Liver (tissue), 9 donors: Measurements from ENCODE around the gene ZRANB1. TPM values are rescaled to one million over a fixed set of nuclear protein-coding genes. Genes with fewer than 3 reads are reported as not detected.

Source experiments
- DNase-seq: peaks from one replicate; pipeline ENCODE4 v3.0.0-alpha.2; 2017; ENCODE audit warnings: low spot score
- H3K27ac ChIP-seq, 2 donors: one replicate each; pipeline ENCODE4 v1.7.0; 2013; ENCODE audit warnings: inconsistent platforms in 2 of 2, low read length in 2 of 2, control low read depth in 1 of 2, low read depth in 1 of 2, mild to moderate bottlenecking in 1 of 2
- H3K27me3 ChIP-seq, 4 donors: one replicate each; pipeline versions ENCODE4 v1.6.1 to v1.7.0; 2013; ENCODE audit warnings: low read length in 3 of 4, inconsistent platforms in 1 of 4, mild to moderate bottlenecking in 1 of 4, moderate library complexity in 1 of 4; ENCODE audit not compliant: control insufficient read depth in 4 of 4, insufficient read depth in 4 of 4
- H3K36me3 ChIP-seq, 4 donors: one replicate each; pipeline versions ENCODE4 v1.6.1 to v1.7.0; 2013; ENCODE audit warnings: low read length in 3 of 4, mild to moderate bottlenecking in 3 of 4, low read depth in 1 of 4, moderate library complexity in 1 of 4; ENCODE audit not compliant: control insufficient read depth in 4 of 4, insufficient read depth in 3 of 4
- H3K4me1 ChIP-seq, 4 donors: one replicate each; pipeline versions ENCODE4 v1.6.1 to v1.7.0; 2013; ENCODE audit warnings: low read length in 3 of 4, mild to moderate bottlenecking in 3 of 4, moderate library complexity in 1 of 4; ENCODE audit not compliant: control insufficient read depth in 4 of 4, insufficient read depth in 4 of 4
- H3K4me3 ChIP-seq, 3 donors: one replicate each; pipeline versions ENCODE4 v1.6.1 to v1.7.0; 2013; ENCODE audit warnings: low read length in 3 of 3, control low read depth in 1 of 3, low read depth in 1 of 3, mild to moderate bottlenecking in 1 of 3
- H3K9ac ChIP-seq, 2 donors: one replicate each; pipeline ENCODE4 v1.7.0; 2013; ENCODE audit warnings: low read length in 2 of 2, mild to moderate bottlenecking in 2 of 2, moderate library complexity in 2 of 2, control low read depth in 1 of 2, low read depth in 1 of 2
- H3K9me3 ChIP-seq, 4 donors: one replicate each; pipeline versions ENCODE4 v1.6.1 to v1.7.0; 2013; ENCODE audit warnings: low read length in 3 of 4; ENCODE audit not compliant: control insufficient read depth in 4 of 4
- EGR1 ChIP-seq, 2 donors: IDR thresholded peaks; 2 replicates each; pipeline ENCODE4 v1.6.1; 2016 to 2018; ENCODE audit warnings: antibody characterized with exemption in 2 of 2, low read depth in 2 of 2
- FOXA2 ChIP-seq: IDR thresholded peaks from 2 replicates; pipeline ENCODE4 v1.6.1; 2016; ENCODE audit warnings: antibody characterized with exemption
- GABPA ChIP-seq, 2 donors: IDR thresholded peaks in 1 of 2; conservative IDR thresholded peaks in 1 of 2; 2 replicates each; pipeline ENCODE4 v1.6.1; 2016; ENCODE audit warnings: antibody characterized with exemption in 2 of 2, mild to moderate bottlenecking in 1 of 2, moderate library complexity in 1 of 2
- HNF4A ChIP-seq, 2 donors: conservative IDR thresholded peaks; 2 replicates each; pipeline ENCODE4 v1.6.1; 2016; ENCODE audit warnings: antibody characterized with exemption in 2 of 2, mild to moderate bottlenecking in 2 of 2
- JUND ChIP-seq, 2 donors: IDR thresholded peaks; 2 replicates each; pipeline ENCODE4 v1.6.1; 2016; ENCODE audit warnings: antibody characterized with exemption in 2 of 2
- RAD21 ChIP-seq, 2 donors: IDR thresholded peaks; 2 replicates each; pipeline ENCODE4 v1.6.1; 2016; ENCODE audit warnings: antibody characterized with exemption in 2 of 2, mild to moderate bottlenecking in 2 of 2
- RXRA ChIP-seq, 2 donors: IDR thresholded peaks; 2 replicates each; pipeline ENCODE4 v1.6.1; 2017 to 2018; ENCODE audit warnings: antibody characterized with exemption in 2 of 2, mild to moderate bottlenecking in 1 of 2
- SP1 ChIP-seq: IDR thresholded peaks from 2 replicates; pipeline ENCODE4 v1.6.1; 2018; ENCODE audit warnings: antibody characterized with exemption, mild to moderate bottlenecking
- YY1 ChIP-seq: IDR thresholded peaks from 2 replicates; pipeline ENCODE4 v1.6.1; 2016; ENCODE audit warnings: antibody characterized with exemption, mild to moderate bottlenecking
- WGBS: extraction: QIAGEN DNeasy Blood & Tissue Kit; methylation state at CpG from one replicate; pipeline ENCODE4 v1.1.7; 2013; 5-methylcytosine and 5-hydroxymethylcytosine counted together
- polyA plus RNA-seq, 2 donors: library from polyadenylated mRNA; stranded (reverse) in 1 of 2; unstranded in 1 of 2; fragments of 200-250 nt in 1 of 2; fragments of >200 nt in 1 of 2; fragmentation: Nextera tagmentation in 1 of 2; extraction: Ambion mirVana in 1 of 2; gene quantifications; one replicate each; pipeline versions ENCODE4 v1.2.1 to v1.2.3, GENCODE V29; 2013 to 2015
- total RNA-seq, 2 donors: library from RNA; depleted of rRNA; stranded (reverse); fragments of >200 nt; gene quantifications; one replicate each; pipeline ENCODE4 v1.2.3, GENCODE V29; 2014
- TF ChIP-seq, protein P1 (sequence below): IDR thresholded peaks from 2 replicates; pipeline ENCODE4 v1.6.1; 2016; ENCODE audit warnings: antibody characterized with exemption
- TF ChIP-seq, protein P2 (sequence below): fragments of 150-350 bp; IDR thresholded peaks from 2 replicates; pipeline ENCODE4 v1.5.1; 2017; ENCODE audit warnings: improper control_type of control experiment, low read depth, low read length; ENCODE audit not compliant: missing input control
- TF ChIP-seq, protein P3 (sequence below): IDR thresholded peaks from 2 replicates; pipeline ENCODE4 v1.6.1; 2016; ENCODE audit warnings: antibody characterized with exemption
- TF ChIP-seq, protein P4 (sequence below): IDR thresholded peaks from 2 replicates; pipeline ENCODE4 v1.6.1; 2016; ENCODE audit warnings: antibody characterized with exemption, mild to moderate bottlenecking
- donor health status: healthy.
- donor health status: healthy.
- donor health status: healthy.
- donor health status: healthy.
- donor health status: healthy.

ZRANB1 gene
- total and polyA plus RNA-seq, 4 donors: 6.2 to 32.5 (median 14.4) TPM

DNA sequence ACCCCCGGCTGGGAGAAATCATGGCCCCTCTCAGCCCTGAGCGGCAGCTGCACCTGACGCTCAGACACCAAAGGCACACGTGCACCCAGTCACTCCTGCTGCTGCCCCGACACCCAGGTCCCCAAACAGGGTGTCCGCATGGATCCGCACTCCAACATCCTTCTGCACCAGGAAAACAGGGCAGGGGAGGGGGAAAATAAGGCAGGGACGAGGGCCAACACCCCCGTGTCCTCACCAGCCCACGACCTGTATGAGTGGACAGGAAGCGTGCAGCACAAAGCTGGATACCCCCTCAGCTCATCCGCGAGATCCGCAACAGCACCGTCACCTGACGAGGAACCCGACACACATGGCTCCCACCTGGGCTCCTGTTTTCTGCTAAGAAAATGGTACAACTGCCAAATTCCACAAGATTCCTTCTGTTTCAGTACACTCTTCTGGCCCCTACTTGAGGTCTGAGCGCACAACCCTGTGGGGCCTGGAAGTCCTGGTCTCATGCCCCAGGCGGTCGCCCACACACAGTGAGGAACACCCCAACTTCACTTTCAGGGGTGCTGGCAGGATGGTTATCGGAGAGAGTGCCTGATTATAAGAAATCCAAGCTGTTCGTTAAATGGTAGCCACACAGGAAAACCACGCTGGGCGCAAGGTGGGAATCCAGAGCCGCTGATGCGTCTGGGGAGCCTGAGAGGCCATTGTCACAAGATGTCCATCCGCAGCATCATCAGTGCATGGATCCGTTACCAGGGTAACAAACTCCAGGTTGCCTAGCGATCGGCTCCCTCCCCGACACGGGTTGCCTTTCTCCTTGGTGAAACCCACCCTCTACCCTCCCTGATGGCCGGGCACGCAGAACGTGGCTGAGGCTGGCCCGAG is 63.6 kb downstream of the ZRANB1 start:
- no peaks in the 10 kb centered on the region for H3K36me3 ChIP-seq
- no peak for DNase-seq
- H3K9me3 ChIP-seq: no peaks in the 10 kb centered on the region
- TF ChIP-seq FOXA2 (no peak), EGR1 (IDR thresholded peaks at IDR 0.05; ENCODE audit: low read depth in 2 of 2) (no peak), RXRA (IDR thresholded peaks at IDR 0.05) (no peak), RAD21 (IDR thresholded peaks at IDR 0.05) (no peak)
- TF ChIP-seq, protein P1, sequence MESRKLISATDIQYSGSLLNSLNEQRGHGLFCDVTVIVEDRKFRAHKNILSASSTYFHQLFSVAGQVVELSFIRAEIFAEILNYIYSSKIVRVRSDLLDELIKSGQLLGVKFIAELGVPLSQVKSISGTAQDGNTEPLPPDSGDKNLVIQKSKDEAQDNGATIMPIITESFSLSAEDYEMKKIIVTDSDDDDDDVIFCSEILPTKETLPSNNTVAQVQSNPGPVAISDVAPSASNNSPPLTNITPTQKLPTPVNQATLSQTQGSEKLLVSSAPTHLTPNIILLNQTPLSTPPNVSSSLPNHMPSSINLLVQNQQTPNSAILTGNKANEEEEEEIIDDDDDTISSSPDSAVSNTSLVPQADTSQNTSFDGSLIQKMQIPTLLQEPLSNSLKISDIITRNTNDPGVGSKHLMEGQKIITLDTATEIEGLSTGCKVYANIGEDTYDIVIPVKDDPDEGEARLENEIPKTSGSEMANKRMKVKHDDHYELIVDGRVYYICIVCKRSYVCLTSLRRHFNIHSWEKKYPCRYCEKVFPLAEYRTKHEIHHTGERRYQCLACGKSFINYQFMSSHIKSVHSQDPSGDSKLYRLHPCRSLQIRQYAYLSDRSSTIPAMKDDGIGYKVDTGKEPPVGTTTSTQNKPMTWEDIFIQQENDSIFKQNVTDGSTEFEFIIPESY: no peak
- TF ChIP-seq, protein P2, sequence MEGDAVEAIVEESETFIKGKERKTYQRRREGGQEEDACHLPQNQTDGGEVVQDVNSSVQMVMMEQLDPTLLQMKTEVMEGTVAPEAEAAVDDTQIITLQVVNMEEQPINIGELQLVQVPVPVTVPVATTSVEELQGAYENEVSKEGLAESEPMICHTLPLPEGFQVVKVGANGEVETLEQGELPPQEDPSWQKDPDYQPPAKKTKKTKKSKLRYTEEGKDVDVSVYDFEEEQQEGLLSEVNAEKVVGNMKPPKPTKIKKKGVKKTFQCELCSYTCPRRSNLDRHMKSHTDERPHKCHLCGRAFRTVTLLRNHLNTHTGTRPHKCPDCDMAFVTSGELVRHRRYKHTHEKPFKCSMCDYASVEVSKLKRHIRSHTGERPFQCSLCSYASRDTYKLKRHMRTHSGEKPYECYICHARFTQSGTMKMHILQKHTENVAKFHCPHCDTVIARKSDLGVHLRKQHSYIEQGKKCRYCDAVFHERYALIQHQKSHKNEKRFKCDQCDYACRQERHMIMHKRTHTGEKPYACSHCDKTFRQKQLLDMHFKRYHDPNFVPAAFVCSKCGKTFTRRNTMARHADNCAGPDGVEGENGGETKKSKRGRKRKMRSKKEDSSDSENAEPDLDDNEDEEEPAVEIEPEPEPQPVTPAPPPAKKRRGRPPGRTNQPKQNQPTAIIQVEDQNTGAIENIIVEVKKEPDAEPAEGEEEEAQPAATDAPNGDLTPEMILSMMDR: no peak
- H3K27me3 ChIP-seq: no peaks in the 10 kb centered on the region
- H3K4me1 ChIP-seq: no peaks in the 10 kb centered on the region
- H3K9ac ChIP-seq: no peak overlapping the region
- 94% methylated on average over 36 of the region's 36 CpGs for WGBS
- H3K27ac ChIP-seq: no peak overlapping the region
- H3K4me3 ChIP-seq: no peak overlapping the region

DNA sequence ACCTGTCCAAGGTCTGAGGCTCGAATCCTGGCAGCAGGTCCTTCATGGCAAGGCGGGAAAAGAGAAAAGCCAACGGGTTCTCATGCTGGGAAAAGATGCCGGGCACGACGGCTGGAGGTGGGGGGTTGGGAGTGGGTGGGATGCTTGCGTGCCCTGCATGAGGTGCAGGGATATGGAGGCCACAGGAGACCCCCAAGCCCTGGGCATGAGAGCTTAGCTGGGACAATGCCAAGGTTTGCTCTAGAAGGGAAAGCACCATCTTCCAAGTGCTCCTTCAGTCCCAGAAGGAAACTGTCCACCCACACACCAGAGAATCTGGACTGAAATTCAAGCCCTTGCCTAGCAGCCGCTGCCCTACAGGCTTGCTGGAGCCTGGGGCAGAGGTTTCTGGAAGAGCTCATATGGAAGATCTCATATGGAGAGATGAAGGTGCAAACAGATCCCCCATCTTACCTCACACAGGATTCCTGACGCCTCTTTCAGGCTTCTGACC is 64.3 kb downstream of the ZRANB1 start:
- no peaks in the 10 kb centered on the region for H3K4me1 ChIP-seq
- H3K9me3 ChIP-seq: no peaks in the 10 kb centered on the region
- no peak for DNase-seq
- no peak overlapping the region for H3K27ac ChIP-seq
- H3K9ac ChIP-seq: no peak overlapping the region
- 97% methylated on average over 9 of the region's 9 CpGs for WGBS
- no peak overlapping the region for H3K4me3 ChIP-seq
- TF ChIP-seq GABPA (IDR thresholded peaks at IDR 0.05 in 1 of 2, conservative IDR thresholded peaks at IDR 0.05 in 1 of 2): no peak
- TF ChIP-seq, protein P3, sequence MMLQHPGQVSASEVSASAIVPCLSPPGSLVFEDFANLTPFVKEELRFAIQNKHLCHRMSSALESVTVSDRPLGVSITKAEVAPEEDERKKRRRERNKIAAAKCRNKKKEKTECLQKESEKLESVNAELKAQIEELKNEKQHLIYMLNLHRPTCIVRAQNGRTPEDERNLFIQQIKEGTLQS: no peak
- TF ChIP-seq, protein P1: no peak
- TF ChIP-seq YY1: no peak
- no peak for TF ChIP-seq HNF4A (conservative IDR thresholded peaks at IDR 0.05)
- TF ChIP-seq, protein P2: no peak
- TF ChIP-seq EGR1 (IDR thresholded peaks at IDR 0.05; ENCODE audit: low read depth in 2 of 2): no peak
- TF ChIP-seq JUND (IDR thresholded peaks at IDR 0.05): no peak
- no peak for TF ChIP-seq RXRA (IDR thresholded peaks at IDR 0.05)
- TF ChIP-seq, protein P4, sequence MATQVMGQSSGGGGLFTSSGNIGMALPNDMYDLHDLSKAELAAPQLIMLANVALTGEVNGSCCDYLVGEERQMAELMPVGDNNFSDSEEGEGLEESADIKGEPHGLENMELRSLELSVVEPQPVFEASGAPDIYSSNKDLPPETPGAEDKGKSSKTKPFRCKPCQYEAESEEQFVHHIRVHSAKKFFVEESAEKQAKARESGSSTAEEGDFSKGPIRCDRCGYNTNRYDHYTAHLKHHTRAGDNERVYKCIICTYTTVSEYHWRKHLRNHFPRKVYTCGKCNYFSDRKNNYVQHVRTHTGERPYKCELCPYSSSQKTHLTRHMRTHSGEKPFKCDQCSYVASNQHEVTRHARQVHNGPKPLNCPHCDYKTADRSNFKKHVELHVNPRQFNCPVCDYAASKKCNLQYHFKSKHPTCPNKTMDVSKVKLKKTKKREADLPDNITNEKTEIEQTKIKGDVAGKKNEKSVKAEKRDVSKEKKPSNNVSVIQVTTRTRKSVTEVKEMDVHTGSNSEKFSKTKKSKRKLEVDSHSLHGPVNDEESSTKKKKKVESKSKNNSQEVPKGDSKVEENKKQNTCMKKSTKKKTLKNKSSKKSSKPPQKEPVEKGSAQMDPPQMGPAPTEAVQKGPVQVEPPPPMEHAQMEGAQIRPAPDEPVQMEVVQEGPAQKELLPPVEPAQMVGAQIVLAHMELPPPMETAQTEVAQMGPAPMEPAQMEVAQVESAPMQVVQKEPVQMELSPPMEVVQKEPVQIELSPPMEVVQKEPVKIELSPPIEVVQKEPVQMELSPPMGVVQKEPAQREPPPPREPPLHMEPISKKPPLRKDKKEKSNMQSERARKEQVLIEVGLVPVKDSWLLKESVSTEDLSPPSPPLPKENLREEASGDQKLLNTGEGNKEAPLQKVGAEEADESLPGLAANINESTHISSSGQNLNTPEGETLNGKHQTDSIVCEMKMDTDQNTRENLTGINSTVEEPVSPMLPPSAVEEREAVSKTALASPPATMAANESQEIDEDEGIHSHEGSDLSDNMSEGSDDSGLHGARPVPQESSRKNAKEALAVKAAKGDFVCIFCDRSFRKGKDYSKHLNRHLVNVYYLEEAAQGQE: no peak
- no peak for TF ChIP-seq SP1
- no peaks in the 10 kb centered on the region for H3K27me3 ChIP-seq
- no peaks in the 10 kb centered on the region for H3K36me3 ChIP-seq
